Calu3 (cell line): ENCODE measurements around the gene PNO1. TPM values are rescaled to one million over a fixed set of nuclear protein-coding genes. Genes with fewer than 3 reads are reported as not detected.

Experiments
- BruUV-seq: library from RNA; stranded (reverse); fragments of 400-500 nt; replicated peaks from 2 replicates; lab custom pipeline; 2021; lab: Mats Ljungman, UMichigan
- CTCF ChIA-PET: fragments of 300-600 bp; sonication (Branson Sonifier 250); formaldehyde crosslinking; loops from one replicate; lab custom pipeline; 2022; ENCODE audit warnings: antibody characterized with exemption; lab: Charles Lee
- DNase-seq: peaks from one replicate; pipeline ENCODE4 v3.0.0; 2022
- H3K27ac Mint-ChIP-seq: one replicate; pipeline ENCODE4 v1.8.0; 2022; ENCODE audit warnings: mixed read lengths; ENCODE audit not compliant: unreplicated experiment
- H3K27me3 Mint-ChIP-seq: one replicate; pipeline ENCODE4 v1.8.0; 2022; ENCODE audit warnings: mixed read lengths; ENCODE audit not compliant: unreplicated experiment
- H3K36me3 Mint-ChIP-seq: one replicate; pipeline ENCODE4 v1.8.0; 2022; ENCODE audit warnings: mild to moderate bottlenecking, moderate library complexity, mixed read lengths; ENCODE audit not compliant: insufficient read depth, unreplicated experiment
- H3K4me1 Mint-ChIP-seq: one replicate; pipeline ENCODE4 v1.8.0; 2022; ENCODE audit warnings: mild to moderate bottlenecking, low read depth, mixed read lengths; ENCODE audit not compliant: unreplicated experiment
- H3K4me3 Mint-ChIP-seq: one replicate; pipeline ENCODE4 v1.8.0; 2022; ENCODE audit warnings: mild to moderate bottlenecking, low read depth, moderate library complexity, mixed read lengths; ENCODE audit not compliant: unreplicated experiment
- H3K9me3 Mint-ChIP-seq: one replicate; pipeline ENCODE4 v1.8.0; 2022; ENCODE audit warnings: low read depth, mixed read lengths; ENCODE audit not compliant: unreplicated experiment
- CTCF ChIP-seq: fragments of 200-600 bp; IDR thresholded peaks from one replicate; pipeline ENCODE4 v1.8.0; 2022; ENCODE audit warnings: antibody characterized with exemption; ENCODE audit not compliant: unreplicated experiment
- intact Hi-C: fragments of 100-400 bp; cut with micrococcal nuclease; formaldehyde crosslinking; loops from one replicate; pipeline ENCODE4 v1.10.0; 2022; ENCODE audit not compliant: unreplicated experiment
- total RNA-seq: library from RNA; stranded (reverse); gene quantifications from 2 replicates; pipeline ENCODE4 v1.2.3, GENCODE V29; 2022

The PNO1 gene
- total RNA-seq, 1 experiment from 2014 or later = 23.6 TPM

- intact Hi-C loops = no loop called here
Observed at GRCh38 chr2:68118816-68119215, 38.9 kb upstream of the PNO1 start.

GRCh38 chr2:68119504-68119903, 38.2 kb upstream of the PNO1 start:
- intact Hi-C loops = no loop called here
- no TSS peak for BruUV-seq
- Mint-ChIP-seq H3K9me3 (no peaks in the 10 kb centered on the region), H3K36me3 (no peaks in the 10 kb centered on the region), H3K27me3 (no peaks in the 10 kb centered on the region), H3K4me1 (no peaks in the 10 kb centered on the region), H3K27ac (no peak overlapping the region), H3K4me3 (no peak overlapping the region)
- no peak for DNase-seq
- TF ChIP-seq CTCF = no peak
- CTCF ChIA-PET = no interaction called here

More at GRCh38 chr2:68118816-68119215, 38.9 kb upstream of the PNO1 start:
- no peaks in the 10 kb centered on the region for H3K27me3 Mint-ChIP-seq
- no peaks in the 10 kb centered on the region for H3K36me3 Mint-ChIP-seq
- no peak for DNase-seq
- no peak for TF ChIP-seq CTCF
- H3K4me3 Mint-ChIP-seq = no peak overlapping the region
- H3K27ac Mint-ChIP-seq = no peak overlapping the region
- CTCF ChIA-PET = no interaction called here
- H3K9me3 Mint-ChIP-seq = no peaks in the 10 kb centered on the region
- H3K4me1 Mint-ChIP-seq = no peaks in the 10 kb centered on the region
- no TSS peak for BruUV-seq

- Mint-ChIP-seq H3K36me3 (no peaks in the 10 kb centered on the region), H3K27me3 (no peaks in the 10 kb centered on the region), H3K4me1 (no peaks in the 10 kb centered on the region), H3K9me3 (no peaks in the 10 kb centered on the region), H3K4me3 (no peak overlapping the region), H3K27ac (no peak overlapping the region)
- CTCF ChIA-PET = interaction anchor here (0.7 to 2.9 kb wide), 9 partner anchors 9 to 319 kb away, joined by 3 to 12 read pairs (median 6); no protein-coding TSS in a partner anchor
- BruUV-seq = no TSS peak
- intact Hi-C loops = loop anchor here (1.0 to 5.0 kb wide), 2 partner anchors 160 to 320 kb away; no protein-coding TSS in a partner anchor
- peak; percentile 88 for TF ChIP-seq CTCF
- peak; percentile 87 for DNase-seq
Observed at GRCh38 chr2:68121873-68122679, 35.6 kb upstream of the PNO1 start.

- no peak overlapping the region for H3K27ac Mint-ChIP-seq
- no peak overlapping the region for H3K4me3 Mint-ChIP-seq
- no TSS peak for BruUV-seq
- H3K9me3 Mint-ChIP-seq = no peaks in the 10 kb centered on the region
- CTCF ChIA-PET = interaction anchor here (0.7 to 2.9 kb wide), 9 partner anchors 8 to 318 kb away, joined by 3 to 12 read pairs (median 6); no protein-coding TSS in a partner anchor
- H3K27me3 Mint-ChIP-seq = no peaks in the 10 kb centered on the region
- H3K36me3 Mint-ChIP-seq = no peaks in the 10 kb centered on the region
- H3K4me1 Mint-ChIP-seq = no peaks in the 10 kb centered on the region
- no peak for TF ChIP-seq CTCF
- intact Hi-C loops = loop anchor here (1.0 to 5.0 kb wide), 2 partner anchors 160 to 320 kb away; no protein-coding TSS in a partner anchor
- DNase-seq = no peak
Observed at GRCh38 chr2:68122680-68122964, 35.1 kb upstream of the PNO1 start.
